Right atrium auricular region (tissue), 2 donors: ENCODE measurements around the gene MZT2B. TPM values are rescaled to one million over a fixed set of nuclear protein-coding genes. Genes with fewer than 3 reads are reported as not detected.
A peak's percentile ranks its signal among the peaks of the same experiment; 100 is the strongest.
"Not testable (repeated sequence)": the region's sequence is repeated elsewhere in the genome, so short reads cannot be mapped to it uniquely, and the experiment has no call there.

Source experiments
- DNase-seq: peaks from one replicate; pipeline ENCODE4 v3.0.0-alpha.2; 2019; ENCODE audit warnings: low spot score
- H3K27ac ChIP-seq, 2 donors: fragments of 200-600 bp; sonication (generic); 1 replicate in 1 of 2; 2 replicates in 1 of 2; pipeline ENCODE4 v1.5.1; 2016 to 2019
- H3K27me3 ChIP-seq, 2 donors: fragments of 200-600 bp; sonication (generic); one replicate each; pipeline versions ENCODE4 v1.5.1 to v1.6.0; 2017 to 2019
- H3K36me3 ChIP-seq: fragments of 200-600 bp; sonication (generic); one replicate; pipeline ENCODE4 v1.5.1; 2016
- H3K4me1 ChIP-seq, 2 donors: fragments of 200-600 bp; sonication (generic); one replicate each; pipeline versions ENCODE4 v1.5.1 to v1.6.0; 2017 to 2019
- H3K4me3 ChIP-seq, 2 donors: fragments of 200-600 bp; sonication (generic); 1 replicate in 1 of 2; 2 replicates in 1 of 2; pipeline ENCODE4 v1.5.1; 2017 to 2019; ENCODE audit warnings: mild to moderate bottlenecking in 1 of 2, moderate library complexity in 1 of 2
- H3K9me3 ChIP-seq, 2 donors: fragments of 200-600 bp; sonication (generic); one replicate each; pipeline ENCODE4 v1.5.1; 2019
- CTCF ChIP-seq, 2 donors: fragments of 200-600 bp; sonication (generic); IDR thresholded peaks; one replicate each; pipeline ENCODE4 v1.5.1; 2019; ENCODE audit warnings: antibody characterized with exemption in 2 of 2
- total RNA-seq, 2 donors: library from RNA; depleted of rRNA; stranded (reverse); fragments of >200 nt; gene quantifications; one replicate each; pipeline ENCODE4 v1.1.0, GENCODE V29; 2016

Gene MZT2B
- total RNA-seq, 2 donors from 2014 or later = 104 to 157 TPM

- H3K9me3 ChIP-seq, H3K4me1 ChIP-seq, H3K27ac ChIP-seq, H3K27me3 ChIP-seq, H3K36me3 ChIP-seq, DNase-seq: not testable (repeated sequence)
- H3K4me3 ChIP-seq = peak overlapping the region in 1 of 2 donors; percentile 37
These were observed 46.6 kb downstream of the MZT2B start for GRCh38 chr2:130228467-130229160.

- H3K4me1 ChIP-seq, H3K9me3 ChIP-seq, H3K36me3 ChIP-seq, H3K27me3 ChIP-seq, DNase-seq, H3K27ac ChIP-seq: not testable (repeated sequence)
- peak overlapping the region in 1 of 2 donors; percentile 37 for H3K4me3 ChIP-seq
These were observed 47.1 kb downstream of the MZT2B start for GRCh38 chr2:130229161-130229510.

- not testable (repeated sequence) for H3K27ac ChIP-seq, H3K9me3 ChIP-seq, H3K36me3 ChIP-seq, H3K4me1 ChIP-seq, DNase-seq, H3K27me3 ChIP-seq, H3K4me3 ChIP-seq
These were observed 48.3 kb downstream of the MZT2B start for GRCh38 chr2:130230376-130230775.

GRCh38 chr2:130230907-130231306 lies 48.8 kb downstream of the MZT2B start:
- H3K36me3 ChIP-seq, H3K4me1 ChIP-seq, H3K4me3 ChIP-seq, H3K9me3 ChIP-seq, H3K27ac ChIP-seq, DNase-seq, H3K27me3 ChIP-seq: not testable (repeated sequence)

GRCh38 chr2:130231656-130232055 lies 49.6 kb downstream of the MZT2B start:
- H3K4me3 ChIP-seq = no peak overlapping the region
- H3K36me3 ChIP-seq = no peaks in the 10 kb centered on the region
- H3K27me3 ChIP-seq = no peaks in the 10 kb centered on the region
- H3K9me3 ChIP-seq = no peaks in the 10 kb centered on the region
- TF ChIP-seq CTCF (IDR thresholded peaks at IDR 0.05) = no peak
- DNase-seq = no peak
- no peaks in the 10 kb centered on the region for H3K4me1 ChIP-seq
- no peak overlapping the region for H3K27ac ChIP-seq

GRCh38 chr2:130233066-130233465 lies 51.0 kb downstream of the MZT2B start:
- not testable (repeated sequence) for DNase-seq

GRCh38 chr2:130239581-130239980 lies 57.5 kb downstream of the MZT2B start:
- not testable (repeated sequence) for H3K36me3 ChIP-seq, H3K27ac ChIP-seq, DNase-seq, H3K4me3 ChIP-seq, H3K9me3 ChIP-seq, H3K27me3 ChIP-seq, H3K4me1 ChIP-seq

More at GRCh38 chr2:130233066-130233465, 51.0 kb downstream of the MZT2B start:
- H3K36me3 ChIP-seq, H3K4me3 ChIP-seq, H3K9me3 ChIP-seq, H3K27me3 ChIP-seq, H3K4me1 ChIP-seq, H3K27ac ChIP-seq: not testable (repeated sequence)

Other genes with a start within 250 kb of the MZT2B start
- gene RAB6C, start 202.6 kb upstream of the MZT2B start, total RNA-seq = not detected
- under 1 TPM in 1 of 2 donors, not detected in 1; 0.47 TPM for gene POTEF, start 53.0 kb upstream of the MZT2B start, total RNA-seq
- 1 to 10 TPM; 1.1 to 2.5 TPM for gene CCDC74B, start 37.1 kb upstream of the MZT2B start, total RNA-seq
- gene SMPD4, start 660 bp upstream of the MZT2B start, total RNA-seq = 10 to 100 TPM; 20.7 to 23.8 TPM
- 1 to 10 TPM; 1.6 to 9.5 TPM for gene TUBA3E, start 16.2 kb downstream of the MZT2B start, total RNA-seq
- gene IMP4, start 160.6 kb downstream of the MZT2B start, total RNA-seq = 10 to 100 TPM; 66.6 to 86.9 TPM
- 10 to 100 TPM; 13.3 to 20.8 TPM for gene PTPN18, start 173.8 kb downstream of the MZT2B start, total RNA-seq